Measurements from ENCODE around the gene HSPH1. TPM values are rescaled to one million over a fixed set of nuclear protein-coding genes. Genes with fewer than 3 reads are reported as not detected.

The HSPH1 gene
- polyA plus RNA-seq, 1 donor from 2014 or later: 112 TPM

Other genes with a start within 250 kb of the HSPH1 start
- not detected in 2 replicates for gene TEX26, start 229.2 kb downstream of the HSPH1 start, polyA plus RNA-seq
- 7.4 and 8.2 TPM in 2 replicates for gene B3GLCT, start 38.1 kb upstream of the HSPH1 start, polyA plus RNA-seq

Measured in neural cell (in vitro differentiated cells).